ENCODE measurements around the gene DRG2.

Gene DRG2

GRCh38 chr17:18120461-18121017, 32.8 kb downstream of the DRG2 start:
- Histone ChIP-seq H2BK15ac (ENCODE audit: low read length) (peak overlapping the region; percentile 18), H3K27me3 (ENCODE audit: control insufficient read depth in 3 of 3, insufficient read depth in 3 of 3, low read depth in 1 of 3, low read length in 3 of 3) (peaks cover 0 to 15% (median 0%) of the 10 kb centered on the region in 3 experiments), H3K9ac (ENCODE audit: low read depth, low read length, poor library complexity) (no peak overlapping the region), H3K18ac (ENCODE audit: low read length) (peak overlapping the region; percentile 22), H2BK12ac (ENCODE audit: low read length) (no peak overlapping the region), H3K4me2 (ENCODE audit: insufficient read depth, low read length, poor library complexity, severe bottlenecking) (no peak overlapping the region), H3K4ac (ENCODE audit: low read length) (no peak overlapping the region), H3K36me3 (replicated peaks in 1 of 2; ENCODE audit: control insufficient read depth in 2 of 2, insufficient read depth in 2 of 2, low read length in 2 of 2) (no peaks in the 10 kb centered on the region), H2AK5ac (ENCODE audit: low read depth, low read length) (peak overlapping the region; percentile 76), H3K14ac (ENCODE audit: low read length) (no peak overlapping the region), H2BK120ac (ENCODE audit: low read depth, low read length) (no peak overlapping the region), H2BK5ac (ENCODE audit: low read length) (no peak overlapping the region), H4K8ac (ENCODE audit: low read depth, low read length) (no peak overlapping the region), H3K27ac (replicated peaks; ENCODE audit: low read length) (no peak overlapping the region), H3K4me3 (ENCODE audit: low read length in 2 of 2) (no peak overlapping the region), H3K23ac (ENCODE audit: low read depth, low read length, poor library complexity) (no peak overlapping the region), H2AFZ (ENCODE audit: low read length) (no peak overlapping the region), H3K9me3 (replicated peaks in 1 of 2; ENCODE audit: control insufficient read depth in 2 of 2, insufficient read depth in 1 of 2, low read depth in 1 of 2, low read length in 2 of 2) (peaks cover 14 to 17% of the 10 kb centered on the region in 2 donors), H3K79me1 (ENCODE audit: low read depth, low read length) (no peaks in the 10 kb centered on the region), H4K91ac (ENCODE audit: low read depth, low read length, poor library complexity) (no peak overlapping the region), H3K4me1 (ENCODE audit: control insufficient read depth in 2 of 2, insufficient read depth in 1 of 2, low read depth in 1 of 2, low read length in 2 of 2) (peaks cover 6 to 8% of the 10 kb centered on the region in 2 donors)
- DNase-seq (ENCODE audit: low spot score), result no peak
- no CpG with 5 or more reads among the region's 68 CpGs for WGBS, 2 donors (ENCODE audit: extremely low coverage in 2 of 2, insufficient read length in 2 of 2, insufficient replicate concordance in 1 of 2)

GRCh38 chr17:18121144-18121910, 33.6 kb downstream of the DRG2 start:
- Histone ChIP-seq H3K9me3 (replicated peaks in 1 of 2; ENCODE audit: control insufficient read depth in 2 of 2, insufficient read depth in 1 of 2, low read depth in 1 of 2, low read length in 2 of 2) (peaks cover 14 to 17% of the 10 kb centered on the region in 2 donors), H3K4me1 (ENCODE audit: control insufficient read depth in 2 of 2, insufficient read depth in 1 of 2, low read depth in 1 of 2, low read length in 2 of 2) (peaks cover 6 to 7% of the 10 kb centered on the region in 2 donors), H2BK120ac (ENCODE audit: low read depth, low read length) (no peak overlapping the region), H2AK5ac (ENCODE audit: low read depth, low read length) (peak overlapping the region; percentile 66), H3K36me3 (replicated peaks in 1 of 2; ENCODE audit: control insufficient read depth in 2 of 2, insufficient read depth in 2 of 2, low read length in 2 of 2) (no peaks in the 10 kb centered on the region), H3K4me3 (ENCODE audit: low read length in 2 of 2) (no peak overlapping the region), H2BK5ac (ENCODE audit: low read length) (peak overlapping the region; percentile 2), H4K91ac (ENCODE audit: low read depth, low read length, poor library complexity) (no peak overlapping the region), H3K9ac (ENCODE audit: low read depth, low read length, poor library complexity) (no peak overlapping the region), H3K4me2 (ENCODE audit: insufficient read depth, low read length, poor library complexity, severe bottlenecking) (no peak overlapping the region), H2AFZ (ENCODE audit: low read length) (no peak overlapping the region), H2BK15ac (ENCODE audit: low read length) (peak overlapping the region; percentile 19), H3K4ac (ENCODE audit: low read length) (no peak overlapping the region), H3K27ac (replicated peaks; ENCODE audit: low read length) (no peak overlapping the region), H3K27me3 (ENCODE audit: control insufficient read depth in 3 of 3, insufficient read depth in 3 of 3, low read depth in 1 of 3, low read length in 3 of 3) (peaks cover 0 to 15% (median 0%) of the 10 kb centered on the region in 3 experiments), H3K18ac (ENCODE audit: low read length) (no peak overlapping the region), H3K23ac (ENCODE audit: low read depth, low read length, poor library complexity) (no peak overlapping the region), H4K8ac (ENCODE audit: low read depth, low read length) (no peak overlapping the region), H2BK12ac (ENCODE audit: low read length) (no peak overlapping the region), H3K79me1 (ENCODE audit: low read depth, low read length) (no peaks in the 10 kb centered on the region), H3K14ac (ENCODE audit: low read length) (no peak overlapping the region)
- no CpG with 5 or more reads among the region's 54 CpGs for whole genome bisulfite sequencing, 2 donors (ENCODE audit: extremely low coverage in 2 of 2, insufficient read length in 2 of 2, insufficient replicate concordance in 1 of 2)
- no peak for DNase-seq (ENCODE audit: low spot score)

GRCh38 chr17:18122990-18123753, 35.4 kb downstream of the DRG2 start:
- peak overlapping the region in 1 of 2 donors; percentile 21 for H3K4me3 ChIP-seq (ENCODE audit: low read length in 2 of 2)
- no peaks in the 10 kb centered on the region for H3K79me1 ChIP-seq (ENCODE audit: low read depth, low read length)
- H3K14ac ChIP-seq (ENCODE audit: low read length), result peak overlapping the region; percentile 31
- H3K36me3 ChIP-seq (replicated peaks in 1 of 2; ENCODE audit: control insufficient read depth in 2 of 2, insufficient read depth in 2 of 2, low read length in 2 of 2), result no peaks in the 10 kb centered on the region
- H3K4me1 ChIP-seq (ENCODE audit: control insufficient read depth in 2 of 2, insufficient read depth in 1 of 2, low read depth in 1 of 2, low read length in 2 of 2), result peaks cover 2% of the 10 kb centered on the region in 2 donors
- H4K91ac ChIP-seq (ENCODE audit: low read depth, low read length, poor library complexity), result no peak overlapping the region
- no CpG with 5 or more reads among the region's 31 CpGs for WGBS, 2 donors (ENCODE audit: extremely low coverage in 2 of 2, insufficient read length in 2 of 2, insufficient replicate concordance in 1 of 2)
- no peak overlapping the region for H3K27ac ChIP-seq (replicated peaks; ENCODE audit: low read length)
- peak overlapping the region; percentile 66 for H4K8ac ChIP-seq (ENCODE audit: low read depth, low read length)
- peak overlapping the region; percentile 2 for H3K9ac ChIP-seq (ENCODE audit: low read depth, low read length, poor library complexity)
- H2AK5ac ChIP-seq (ENCODE audit: low read depth, low read length), result no peak overlapping the region
- no peak overlapping the region for H2BK5ac ChIP-seq (ENCODE audit: low read length)
- no peak overlapping the region for H2BK12ac ChIP-seq (ENCODE audit: low read length)
- H2BK120ac ChIP-seq (ENCODE audit: low read depth, low read length), result peak overlapping the region; percentile 75
- peaks cover 14 to 17% of the 10 kb centered on the region in 2 donors for H3K9me3 ChIP-seq (replicated peaks in 1 of 2; ENCODE audit: control insufficient read depth in 2 of 2, insufficient read depth in 1 of 2, low read depth in 1 of 2, low read length in 2 of 2)
- H3K4ac ChIP-seq (ENCODE audit: low read length), result no peak overlapping the region
- H3K27me3 ChIP-seq (ENCODE audit: control insufficient read depth in 3 of 3, insufficient read depth in 3 of 3, low read depth in 1 of 3, low read length in 3 of 3), result peaks cover 0 to 29% (median 0%) of the 10 kb centered on the region in 3 experiments
- H3K23ac ChIP-seq (ENCODE audit: low read depth, low read length, poor library complexity), result peak overlapping the region; percentile 34
- H2AFZ ChIP-seq (ENCODE audit: low read length), result no peak overlapping the region
- DNase-seq (ENCODE audit: low spot score), result no peak
- no peak overlapping the region for H3K4me2 ChIP-seq (ENCODE audit: insufficient read depth, low read length, poor library complexity, severe bottlenecking)
- H3K18ac ChIP-seq (ENCODE audit: low read length), result peak overlapping the region; percentile 81
- no peak overlapping the region for H2BK15ac ChIP-seq (ENCODE audit: low read length)

Measured in neuronal stem cell (in vitro differentiated cells).